D721Med (cell line): ENCODE measurements around the gene USP49.

ENCODE experiments used
- DNase-seq: peaks from one replicate; pipeline ENCODE4 v3.0.0; 2011; ENCODE audit warnings: low spot score; ENCODE audit not compliant: insufficient read length
- FAIRE-seq: peaks from 2 replicates; lab custom pipeline; 2011; peaks lifted over from hg19 to GRCh38; lab: Jason Lieb, UNC
- CTCF ChIP-seq: IDR thresholded peaks from 2 replicates; pipeline ENCODE4 v1.5.1; 2012; ENCODE audit warnings: mild to moderate bottlenecking, control low read depth; ENCODE audit not compliant: insufficient read depth; ENCODE audit errors: missing control alignments

Gene USP49

GRCh38 chr6:41901882-41902519 is 6.8 kb upstream of the USP49 start:
- DNase-seq (no peak), FAIRE-seq (no peak)
- TF ChIP-seq CTCF = no peak

- no peak for FAIRE-seq
- no peak for DNase-seq
- no peak for TF ChIP-seq CTCF
Measured at GRCh38 chr6:41900861-41901260, 5.7 kb upstream of the USP49 start.

- no peak for TF ChIP-seq CTCF
- FAIRE-seq (no peak), DNase-seq (no peak)
Measured at GRCh38 chr6:41896281-41896680, 1.1 kb upstream of the USP49 start.

- no peak for DNase-seq
- FAIRE-seq = no peak
Measured at GRCh38 chr6:41894366-41895299, 542 bp downstream of the USP49 start.

GRCh38 chr6:41892921-41893564 is 2.1 kb downstream of the USP49 start:
- FAIRE-seq (no peak), DNase-seq (no peak)
- TF ChIP-seq CTCF = no peak

More at GRCh38 chr6:41894366-41895299, 542 bp downstream of the USP49 start:
- TF ChIP-seq CTCF = no peak

- FAIRE-seq = no peak
- TF ChIP-seq CTCF = no peak
- no peak for DNase-seq
Measured at GRCh38 chr6:41887331-41887751, 7.8 kb downstream of the USP49 start.
